GM08714 (cell line): ENCODE results near the gene XRCC5.

ENCODE experiments used
- H3K4me3 ChIP-seq: fragments of 200-500 bp; sonication (Bioruptor generic); 2 replicates; pipeline ENCODE4 v1.5.1; 2014; ENCODE audit warnings: mild to moderate bottlenecking, low read length, inconsistent platforms
- ZNF274 ChIP-seq: IDR thresholded peaks from 2 replicates; pipeline ENCODE4 v1.6.1; 2012; ENCODE audit warnings: mild to moderate bottlenecking, low read depth, low read length

The XRCC5 gene

GRCh38 chr2:216147172-216148131 is 38.3 kb downstream of the XRCC5 start:
- no peak overlapping the region for H3K4me3 ChIP-seq
- no peak for TF ChIP-seq ZNF274

GRCh38 chr2:216148983-216149382 is 39.8 kb downstream of the XRCC5 start:
- no peak overlapping the region for H3K4me3 ChIP-seq
- no peak for TF ChIP-seq ZNF274

GRCh38 chr2:216149741-216150140 is 40.6 kb downstream of the XRCC5 start:
- H3K4me3 ChIP-seq = no peak overlapping the region
- TF ChIP-seq ZNF274 = no peak

- H3K4me3 ChIP-seq = no peak overlapping the region
- TF ChIP-seq ZNF274 = no peak
Observed at GRCh38 chr2:216151313-216152025, 42.3 kb downstream of the XRCC5 start.

- TF ChIP-seq ZNF274 = no peak
- H3K4me3 ChIP-seq = no peak overlapping the region
Observed at GRCh38 chr2:216155954-216156353, 46.8 kb downstream of the XRCC5 start.

- H3K4me3 ChIP-seq = no peak overlapping the region
- no peak for TF ChIP-seq ZNF274
Observed at GRCh38 chr2:216156822-216157221, 47.7 kb downstream of the XRCC5 start.

GRCh38 chr2:216159144-216159543 is 50.0 kb downstream of the XRCC5 start:
- H3K4me3 ChIP-seq = no peak overlapping the region
- no peak for TF ChIP-seq ZNF274

GRCh38 chr2:216159646-216160045 is 50.5 kb downstream of the XRCC5 start:
- no peak overlapping the region for H3K4me3 ChIP-seq
- no peak for TF ChIP-seq ZNF274

GRCh38 chr2:216160786-216161185 is 51.6 kb downstream of the XRCC5 start:
- no peak for TF ChIP-seq ZNF274
- H3K4me3 ChIP-seq = no peak overlapping the region

- no peak overlapping the region for H3K4me3 ChIP-seq
- TF ChIP-seq ZNF274 = no peak
Observed at GRCh38 chr2:216161967-216162366, 52.8 kb downstream of the XRCC5 start.

GRCh38 chr2:216163518-216163917 is 54.4 kb downstream of the XRCC5 start:
- TF ChIP-seq ZNF274 = no peak

GRCh38 chr2:216164087-216164486 is 54.9 kb downstream of the XRCC5 start:
- no peak for TF ChIP-seq ZNF274
- no peak overlapping the region for H3K4me3 ChIP-seq

More at GRCh38 chr2:216163518-216163917, 54.4 kb downstream of the XRCC5 start:
- no peak overlapping the region for H3K4me3 ChIP-seq

- H3K4me3 ChIP-seq = no peak overlapping the region
- TF ChIP-seq ZNF274 = no peak
Observed at GRCh38 chr2:216164576-216164975, 55.4 kb downstream of the XRCC5 start.

- no peak overlapping the region for H3K4me3 ChIP-seq
- no peak for TF ChIP-seq ZNF274
Observed at GRCh38 chr2:216165711-216166110, 56.6 kb downstream of the XRCC5 start.

GRCh38 chr2:216169087-216169486 is 59.9 kb downstream of the XRCC5 start:
- TF ChIP-seq ZNF274 = no peak
- no peak overlapping the region for H3K4me3 ChIP-seq
